Panc1 (cell line): ENCODE measurements around the gene KCNB1. TPM values are rescaled to one million over a fixed set of nuclear protein-coding genes. Genes with fewer than 3 reads are reported as not detected.

Experiments used
- ATAC-seq: fragments of 200-7000 bp; cut with Tn5 transposase; 2 replicates; pipeline ENCODE4 v1.9.1; 2020; ENCODE audit warnings: mild to moderate bottlenecking, moderate library complexity
- BruUV-seq: library from RNA; stranded (reverse); fragments of 400-500 nt; replicated peaks from 2 replicates; lab custom pipeline; 2021; lab: Mats Ljungman, UMichigan
- CTCF ChIA-PET: fragments of 300-600 bp; sonication (Branson Sonifier 250); formaldehyde crosslinking; loops from one replicate; lab custom pipeline; 2022; ENCODE audit warnings: antibody characterized with exemption; lab: Charles Lee
- POLR2A ChIA-PET: fragments of 300-600 bp; sonication (Branson Sonifier 250); formaldehyde crosslinking; loops from one replicate; lab custom pipeline; 2022; ENCODE audit warnings: antibody characterized with exemption; lab: Charles Lee
- DNase-seq: peaks from one replicate; pipeline ENCODE4 v3.0.0-alpha.2; 2010; ENCODE audit warnings: low read depth, low spot score
- H3K27ac ChIP-seq: 2 replicates; pipeline ENCODE4 v1.5.1; 2011; ENCODE audit warnings: mild to moderate bottlenecking, low read length, inconsistent platforms
- H3K27me3 ChIP-seq: fragments of 200-500 bp; sonication (Bioruptor generic); 2 replicates; pipeline ENCODE4 v1.6.0; 2014; ENCODE audit warnings: low read length, inconsistent platforms; ENCODE audit not compliant: control insufficient read depth, insufficient read depth
- H3K36me3 ChIP-seq: fragments of 200-500 bp; sonication (Bioruptor generic); 2 replicates; pipeline ENCODE4 v1.5.1; 2014; ENCODE audit warnings: inconsistent platforms, mild to moderate bottlenecking, low read length, moderate library complexity; ENCODE audit not compliant: control insufficient read depth, insufficient read depth
- H3K4me1 ChIP-seq: 2 replicates; pipeline ENCODE4 v1.5.1; 2011; ENCODE audit warnings: inconsistent platforms, mild to moderate bottlenecking, low read length, moderate library complexity; ENCODE audit not compliant: control insufficient read depth, insufficient read depth
- H3K4me3 ChIP-seq, 2 experiments: 2 replicates each; pipeline ENCODE4 v1.5.1; 2011 to 2012; ENCODE audit warnings: low read depth in 2 of 2, low read length in 2 of 2, mild to moderate bottlenecking in 2 of 2, inconsistent platforms in 1 of 2, moderate library complexity in 1 of 2
- H3K9me3 ChIP-seq: fragments of 200-500 bp; sonication (Bioruptor generic); 2 replicates; pipeline ENCODE4 v1.5.1; 2014; ENCODE audit warnings: low read depth, mild to moderate bottlenecking, inconsistent platforms, low read length, moderate library complexity; ENCODE audit not compliant: control insufficient read depth, insufficient read depth
- POLR2AphosphoS5 ChIP-seq: IDR thresholded peaks from 2 replicates; pipeline ENCODE4 v1.6.1; 2012; ENCODE audit warnings: mild to moderate bottlenecking, low read depth, low read length, moderate library complexity
- SIN3A ChIP-seq: IDR thresholded peaks from 2 replicates; pipeline ENCODE4 v1.6.1; 2012; ENCODE audit warnings: low read depth, mild to moderate bottlenecking, low read length, moderate library complexity, borderline replicate concordance; ENCODE audit not compliant: insufficient read depth
- TCF7L2 ChIP-seq: IDR thresholded peaks from 2 replicates; pipeline ENCODE4 v1.6.1; 2011; ENCODE audit warnings: mild to moderate bottlenecking, low read depth, low read length, inconsistent platforms
- in situ Hi-C: cut with HindIII; loops from 2 replicates; pipeline ENCODE4 v1.10.0; 2016; ENCODE audit warnings: low sequenced_read_pairs, low pct_unique_long_range_greater_than_20kb
- intact Hi-C: fragments of 100-400 bp; cut with micrococcal nuclease; formaldehyde crosslinking; loops from one replicate; pipeline ENCODE4 v1.10.0; 2022; ENCODE audit not compliant: unreplicated experiment
- total RNA-seq: library from RNA; stranded (reverse); gene quantifications from one replicate; pipeline ENCODE4 v1.2.1, GENCODE V29; 2021; ENCODE audit not compliant: unreplicated experiment
- TF ChIP-seq, protein P1 (sequence below): fragments of 450-650 bp; IDR thresholded peaks from 2 replicates; pipeline ENCODE4 v1.5.1; 2017; ENCODE audit warnings: mild to moderate bottlenecking
- TF ChIP-seq, protein P2 (sequence below), 2 experiments: IDR thresholded peaks; 2 replicates each; pipeline ENCODE4 v1.6.1; 2011 to 2012; ENCODE audit warnings: low read depth in 2 of 2, control low read depth in 1 of 2, low read length in 1 of 2, mild to moderate bottlenecking in 1 of 2, moderate library complexity in 1 of 2; ENCODE audit not compliant: insufficient read depth in 1 of 2

KCNB1 gene
- total RNA-seq, 1 experiment from 2014 or later: 11.1 TPM

DNA sequence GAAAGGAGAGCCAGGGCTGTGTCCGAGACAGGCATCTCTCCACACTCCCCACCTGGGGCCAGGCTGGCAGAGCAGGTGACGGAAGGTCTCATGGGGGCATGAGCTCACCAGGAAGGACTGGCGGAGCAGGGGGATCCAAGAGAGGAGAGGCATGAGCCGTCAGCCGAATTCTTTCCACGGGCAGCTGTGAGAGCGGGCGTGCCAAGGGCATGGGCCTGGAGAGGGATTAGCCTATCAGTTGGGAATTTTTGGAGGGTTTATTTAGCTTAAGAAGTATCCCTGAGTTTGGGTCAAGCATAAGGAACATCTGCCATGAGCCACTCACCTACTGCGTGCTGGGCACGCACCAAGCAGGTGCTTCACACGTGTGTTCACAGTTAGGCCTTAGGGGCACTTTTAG lies 144.4 kb downstream of the KCNB1 start:
- DNase-seq: no peak
- POLR2A ChIA-PET: no interaction called here
- BruUV-seq: no TSS peak
- no peaks in the 10 kb centered on the region for H3K36me3 ChIP-seq
- peak overlapping the region; percentile 34; the same call in 1 of the 2 replicates for H3K27ac ChIP-seq
- no peak for ATAC-seq
- no peak overlapping the region for H3K4me3 ChIP-seq
- intact Hi-C loops: loop anchor here (10.0 kb wide), 1 partner anchor 267 kb away; no protein-coding TSS in a partner anchor
- no peaks in the 10 kb centered on the region for H3K27me3 ChIP-seq
- in situ Hi-C loops: no loop called here
- H3K4me1 ChIP-seq: peaks cover 20% of the 10 kb centered on the region
- CTCF ChIA-PET: no interaction called here
- no peaks in the 10 kb centered on the region for H3K9me3 ChIP-seq
- TF ChIP-seq, protein P1, sequence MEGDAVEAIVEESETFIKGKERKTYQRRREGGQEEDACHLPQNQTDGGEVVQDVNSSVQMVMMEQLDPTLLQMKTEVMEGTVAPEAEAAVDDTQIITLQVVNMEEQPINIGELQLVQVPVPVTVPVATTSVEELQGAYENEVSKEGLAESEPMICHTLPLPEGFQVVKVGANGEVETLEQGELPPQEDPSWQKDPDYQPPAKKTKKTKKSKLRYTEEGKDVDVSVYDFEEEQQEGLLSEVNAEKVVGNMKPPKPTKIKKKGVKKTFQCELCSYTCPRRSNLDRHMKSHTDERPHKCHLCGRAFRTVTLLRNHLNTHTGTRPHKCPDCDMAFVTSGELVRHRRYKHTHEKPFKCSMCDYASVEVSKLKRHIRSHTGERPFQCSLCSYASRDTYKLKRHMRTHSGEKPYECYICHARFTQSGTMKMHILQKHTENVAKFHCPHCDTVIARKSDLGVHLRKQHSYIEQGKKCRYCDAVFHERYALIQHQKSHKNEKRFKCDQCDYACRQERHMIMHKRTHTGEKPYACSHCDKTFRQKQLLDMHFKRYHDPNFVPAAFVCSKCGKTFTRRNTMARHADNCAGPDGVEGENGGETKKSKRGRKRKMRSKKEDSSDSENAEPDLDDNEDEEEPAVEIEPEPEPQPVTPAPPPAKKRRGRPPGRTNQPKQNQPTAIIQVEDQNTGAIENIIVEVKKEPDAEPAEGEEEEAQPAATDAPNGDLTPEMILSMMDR: no peak
- no peak for TF ChIP-seq POLR2AphosphoS5
- TF ChIP-seq SIN3A: no peak
- TF ChIP-seq, protein P2, sequence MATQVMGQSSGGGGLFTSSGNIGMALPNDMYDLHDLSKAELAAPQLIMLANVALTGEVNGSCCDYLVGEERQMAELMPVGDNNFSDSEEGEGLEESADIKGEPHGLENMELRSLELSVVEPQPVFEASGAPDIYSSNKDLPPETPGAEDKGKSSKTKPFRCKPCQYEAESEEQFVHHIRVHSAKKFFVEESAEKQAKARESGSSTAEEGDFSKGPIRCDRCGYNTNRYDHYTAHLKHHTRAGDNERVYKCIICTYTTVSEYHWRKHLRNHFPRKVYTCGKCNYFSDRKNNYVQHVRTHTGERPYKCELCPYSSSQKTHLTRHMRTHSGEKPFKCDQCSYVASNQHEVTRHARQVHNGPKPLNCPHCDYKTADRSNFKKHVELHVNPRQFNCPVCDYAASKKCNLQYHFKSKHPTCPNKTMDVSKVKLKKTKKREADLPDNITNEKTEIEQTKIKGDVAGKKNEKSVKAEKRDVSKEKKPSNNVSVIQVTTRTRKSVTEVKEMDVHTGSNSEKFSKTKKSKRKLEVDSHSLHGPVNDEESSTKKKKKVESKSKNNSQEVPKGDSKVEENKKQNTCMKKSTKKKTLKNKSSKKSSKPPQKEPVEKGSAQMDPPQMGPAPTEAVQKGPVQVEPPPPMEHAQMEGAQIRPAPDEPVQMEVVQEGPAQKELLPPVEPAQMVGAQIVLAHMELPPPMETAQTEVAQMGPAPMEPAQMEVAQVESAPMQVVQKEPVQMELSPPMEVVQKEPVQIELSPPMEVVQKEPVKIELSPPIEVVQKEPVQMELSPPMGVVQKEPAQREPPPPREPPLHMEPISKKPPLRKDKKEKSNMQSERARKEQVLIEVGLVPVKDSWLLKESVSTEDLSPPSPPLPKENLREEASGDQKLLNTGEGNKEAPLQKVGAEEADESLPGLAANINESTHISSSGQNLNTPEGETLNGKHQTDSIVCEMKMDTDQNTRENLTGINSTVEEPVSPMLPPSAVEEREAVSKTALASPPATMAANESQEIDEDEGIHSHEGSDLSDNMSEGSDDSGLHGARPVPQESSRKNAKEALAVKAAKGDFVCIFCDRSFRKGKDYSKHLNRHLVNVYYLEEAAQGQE (IDR thresholded peaks at IDR 0.05; ENCODE audit: insufficient read depth in 1 of 2, low read depth in 2 of 2, low read length in 1 of 2): no peak
- no peak for TF ChIP-seq TCF7L2

DNA sequence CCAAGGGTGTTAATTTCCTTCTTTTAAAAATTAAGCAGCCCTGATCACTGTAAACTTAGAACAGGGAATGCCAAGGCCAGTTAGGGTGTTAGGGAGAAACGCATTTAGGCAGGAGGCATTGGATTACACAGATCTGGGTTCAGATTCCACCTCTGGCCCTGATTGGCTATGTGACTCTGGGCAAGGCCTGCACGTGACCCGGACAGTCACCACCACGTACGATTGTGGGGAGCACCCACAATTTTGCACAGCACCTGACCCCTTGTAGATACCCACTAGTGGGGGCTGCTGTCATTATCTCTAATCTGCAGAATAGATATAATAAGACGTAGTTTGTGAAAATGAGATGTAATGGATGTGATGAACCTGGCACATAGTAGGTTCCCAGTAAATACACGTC lies 145.1 kb downstream of the KCNB1 start:
- in situ Hi-C loops: no loop called here
- H3K9me3 ChIP-seq: no peaks in the 10 kb centered on the region
- ChIA-PET CTCF (no interaction called here), POLR2A (no interaction called here)
- no TSS peak for BruUV-seq
- no peak overlapping the region for H3K4me3 ChIP-seq
- peaks cover 17% of the 10 kb centered on the region for H3K4me1 ChIP-seq
- H3K27me3 ChIP-seq: no peaks in the 10 kb centered on the region
- intact Hi-C loops: loop anchor here (10.0 kb wide), 1 partner anchor 267 kb away; no protein-coding TSS in a partner anchor
- no peak for TF ChIP-seq POLR2AphosphoS5
- no peak for TF ChIP-seq TCF7L2
- TF ChIP-seq SIN3A: no peak
- TF ChIP-seq, protein P1: no peak
- TF ChIP-seq, protein P2 (IDR thresholded peaks at IDR 0.05; ENCODE audit: insufficient read depth in 1 of 2, low read depth in 2 of 2, low read length in 1 of 2): no peak
- peak overlapping the region; percentile 60; the same call in 1 of the 2 replicates for H3K27ac ChIP-seq
- no peaks in the 10 kb centered on the region for H3K36me3 ChIP-seq
- no peak for ATAC-seq
- DNase-seq: no peak
